KMS-11 (cell line): Measurements from ENCODE around the gene ZNF480.

ENCODE experiments used
- H2AFZ ChIP-seq: fragments of 200-600 bp; sonication (generic); 2 replicates; pipeline ENCODE4 v1.6.1; 2016; ENCODE audit warnings: antibody characterized with exemption, mixed run types, low read depth
- H3K27ac ChIP-seq: fragments of 200-600 bp; sonication (generic); 2 replicates; pipeline ENCODE4 v1.6.1; 2016; ENCODE audit warnings: mild to moderate bottlenecking, mixed run types
- H3K27me3 ChIP-seq: fragments of 200-600 bp; sonication (generic); 2 replicates; pipeline ENCODE4 v1.6.1; 2017; ENCODE audit warnings: mild to moderate bottlenecking, low read depth, mixed run types, moderate library complexity; ENCODE audit not compliant: insufficient read depth
- H3K36me3 ChIP-seq: fragments of 200-600 bp; sonication (generic); 2 replicates; pipeline ENCODE4 v1.6.1; 2017; ENCODE audit warnings: mild to moderate bottlenecking, mixed run types; ENCODE audit not compliant: insufficient read depth
- H3K4me1 ChIP-seq: fragments of 200-600 bp; sonication (generic); 2 replicates; pipeline ENCODE4 v1.6.1; 2016; ENCODE audit warnings: mild to moderate bottlenecking, low read depth, mixed run types; ENCODE audit not compliant: poor library complexity, severe bottlenecking
- H3K4me2 ChIP-seq: fragments of 200-600 bp; sonication (generic); 2 replicates; pipeline ENCODE4 v1.7.0; 2016; ENCODE audit warnings: mild to moderate bottlenecking, mixed run types
- H3K4me3 ChIP-seq: fragments of 200-600 bp; sonication (generic); IDR thresholded peaks from 2 replicates; pipeline ENCODE4 v1.6.1; 2017; ENCODE audit warnings: low read depth, low read length, mixed read lengths; ENCODE audit not compliant: insufficient read depth
- H3K79me2 ChIP-seq: fragments of 200-600 bp; sonication (generic); 2 replicates; pipeline ENCODE4 v1.6.1; 2016; ENCODE audit warnings: low read depth, mixed run types; ENCODE audit not compliant: insufficient read depth
- H3K9ac ChIP-seq: fragments of 200-600 bp; sonication (generic); 2 replicates; pipeline ENCODE4 v1.6.1; 2016; ENCODE audit warnings: mild to moderate bottlenecking, mixed run types
- H4K20me1 ChIP-seq: fragments of 200-600 bp; sonication (generic); 2 replicates; pipeline ENCODE4 v1.6.1; 2016; ENCODE audit warnings: mild to moderate bottlenecking, mixed run types; ENCODE audit not compliant: insufficient read depth
- CTCF ChIP-seq: fragments of 200-600 bp; sonication (generic); conservative IDR thresholded peaks from 2 replicates; pipeline ENCODE4 v1.6.1; 2017; ENCODE audit warnings: low read depth, mild to moderate bottlenecking, antibody characterized with exemption, low read length, moderate library complexity, mixed read lengths

ZNF480 gene

GRCh38 chr19:52369559-52370340 lies 72.8 kb downstream of the ZNF480 start, which contains the start of gene ZNF880:
Gene ZNF880 (plus strand): TSS chr19:52369923. CDS start chr19:52369966, 43 bp downstream.
- Histone ChIP-seq H3K79me2 (no peaks in the 10 kb centered on the region), H3K36me3 (no peaks in the 10 kb centered on the region), H4K20me1 (no peaks in the 10 kb centered on the region), H3K9ac (no peak within 1 kb of the TSS), H3K4me2 (no peak within 1 kb of the TSS), H3K27me3 (no peaks in the 10 kb centered on the region), H3K4me1 (no peaks in the 10 kb centered on the region), H3K27ac (no peak within 1 kb of the TSS), H2AFZ (no peak within 1 kb of the TSS), H3K4me3 (no peak within 1 kb of the TSS)
- no peak for TF ChIP-seq CTCF

DNA sequence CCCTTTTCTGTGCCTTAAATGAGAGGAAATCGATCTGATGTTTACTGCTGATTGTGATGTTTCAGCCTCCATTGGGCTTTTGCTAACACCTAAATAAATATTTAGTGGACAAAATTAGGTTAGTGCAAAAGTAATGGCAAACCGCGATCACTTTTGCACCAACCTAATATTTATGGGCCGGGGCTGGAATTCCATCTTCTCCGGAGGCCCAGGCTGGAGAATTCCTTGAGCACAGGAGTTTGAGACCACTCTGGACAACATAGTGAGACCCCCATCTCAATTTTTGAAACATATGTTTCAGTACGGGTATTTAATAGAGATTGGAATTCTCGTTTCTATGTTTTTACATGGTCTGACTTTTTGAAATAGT lies 73.4 kb downstream of the ZNF480 start:
- Histone ChIP-seq H3K4me1 (no peaks in the 10 kb centered on the region), H3K36me3 (no peaks in the 10 kb centered on the region), H3K27me3 (no peaks in the 10 kb centered on the region), H3K4me2 (no peak overlapping the region), H3K79me2 (no peaks in the 10 kb centered on the region), H4K20me1 (no peaks in the 10 kb centered on the region), H3K4me3 (no peak overlapping the region), H2AFZ (no peak overlapping the region), H3K27ac (no peak overlapping the region), H3K9ac (no peak overlapping the region)
- TF ChIP-seq CTCF = no peak
